RWPE2 (cell line): ENCODE measurements around the gene ASIC5.
A peak's percentile ranks its signal among the peaks of the same experiment; 100 is the strongest.

Source experiments
- ATAC-seq: fragments of 200-7000 bp; cut with Tn5 transposase; 3 replicates; pipeline ENCODE4 v1.9.1; 2021; ENCODE audit warnings: low read depth
- DNase-seq: peaks from one replicate; pipeline ENCODE4 v3.0.0-alpha.2; 2020; ENCODE audit warnings: low spot score
- H3K27ac ChIP-seq: fragments of 450-650 bp; 2 replicates; pipeline ENCODE4 v1.5.1; 2017; ENCODE audit warnings: mild to moderate bottlenecking; ENCODE audit not compliant: poor library complexity, severe bottlenecking
- H3K27me3 ChIP-seq: fragments of 250-450 bp; sonication (Bioruptor Pico); 2 replicates; pipeline ENCODE4 v1.5.1; 2021; ENCODE audit warnings: mild to moderate bottlenecking, moderate library complexity; ENCODE audit not compliant: insufficient read depth, poor library complexity, severe bottlenecking
- H3K36me3 ChIP-seq: fragments of 250-450 bp; sonication (Bioruptor Pico); 2 replicates; pipeline ENCODE4 v1.5.1; 2020; ENCODE audit warnings: low read depth, mild to moderate bottlenecking, moderate library complexity
- H3K4me1 ChIP-seq: fragments of 250-450 bp; sonication (Bioruptor Pico); 2 replicates; pipeline ENCODE4 v1.5.1; 2021; ENCODE audit warnings: mild to moderate bottlenecking, moderate library complexity; ENCODE audit not compliant: insufficient read depth, poor library complexity, severe bottlenecking
- H3K4me3 ChIP-seq: fragments of 250-450 bp; sonication (Bioruptor Pico); 2 replicates; pipeline ENCODE4 v1.5.1; 2021; ENCODE audit warnings: mild to moderate bottlenecking, moderate library complexity; ENCODE audit not compliant: severe bottlenecking
- H3K9me3 ChIP-seq: fragments of 250-450 bp; sonication (Bioruptor Pico); 2 replicates; pipeline ENCODE4 v1.5.1; 2021; ENCODE audit warnings: mild to moderate bottlenecking, moderate library complexity; ENCODE audit not compliant: severe bottlenecking
- CTCF ChIP-seq: fragments of 450-650 bp; IDR thresholded peaks from one replicate; pipeline ENCODE4 v1.5.1; 2017; ENCODE audit warnings: mild to moderate bottlenecking, moderate library complexity; ENCODE audit not compliant: poor library complexity, severe bottlenecking

ASIC5 gene

GRCh38 chr4:155781249-155781831 lies 84.7 kb downstream of the ASIC5 start:
- TF ChIP-seq CTCF = no peak
- ATAC-seq = no peak

GRCh38 chr4:155780775-155781174 lies 85.3 kb downstream of the ASIC5 start:
- Histone ChIP-seq H3K9me3 (no peaks in the 10 kb centered on the region), H3K27me3 (no peaks in the 10 kb centered on the region), H3K4me3 (no peak overlapping the region), H3K27ac (no peak overlapping the region), H3K36me3 (no peaks in the 10 kb centered on the region), H3K4me1 (no peaks in the 10 kb centered on the region)
- peak; percentile 46; the same call in 1 of the 3 replicates for ATAC-seq
- DNase-seq = no peak
- TF ChIP-seq CTCF = no peak

More at GRCh38 chr4:155781249-155781831, 84.7 kb downstream of the ASIC5 start:
- Histone ChIP-seq H3K27me3 (no peaks in the 10 kb centered on the region), H3K27ac (no peak overlapping the region), H3K36me3 (no peaks in the 10 kb centered on the region), H3K4me3 (no peak overlapping the region), H3K4me1 (no peaks in the 10 kb centered on the region), H3K9me3 (no peaks in the 10 kb centered on the region)
- DNase-seq = no peak
